ENCODE results near the gene INSRR. TPM values are rescaled to one million over a fixed set of nuclear protein-coding genes. Genes with fewer than 3 reads are reported as not detected.

The INSRR gene
- total RNA-seq, 1 donor from 2014 or later: 0.41 TPM

GRCh38 chr1:156896490-156897033 is 37.6 kb upstream of the INSRR start:
- peaks cover 95% of the 10 kb centered on the region for H3K4me1 ChIP-seq
- no peaks in the 10 kb centered on the region for H3K36me3 ChIP-seq
- no peak for DNase-seq
- peak overlapping the region; percentile 72 for H3K4me3 ChIP-seq
- H3K9me3 ChIP-seq (replicated peaks): no peaks in the 10 kb centered on the region
- peaks cover 51% of the 10 kb centered on the region for H3K27me3 ChIP-seq (ENCODE audit: low read depth)
- peak overlapping the region; percentile 94 for H3K27ac ChIP-seq (replicated peaks)
- intact Hi-C loops (cut with micrococcal nuclease): no loop called here
- no peak for TF ChIP-seq CTCF (IDR thresholded peaks at IDR 0.05; ENCODE audit: borderline replicate concordance)

DNA sequence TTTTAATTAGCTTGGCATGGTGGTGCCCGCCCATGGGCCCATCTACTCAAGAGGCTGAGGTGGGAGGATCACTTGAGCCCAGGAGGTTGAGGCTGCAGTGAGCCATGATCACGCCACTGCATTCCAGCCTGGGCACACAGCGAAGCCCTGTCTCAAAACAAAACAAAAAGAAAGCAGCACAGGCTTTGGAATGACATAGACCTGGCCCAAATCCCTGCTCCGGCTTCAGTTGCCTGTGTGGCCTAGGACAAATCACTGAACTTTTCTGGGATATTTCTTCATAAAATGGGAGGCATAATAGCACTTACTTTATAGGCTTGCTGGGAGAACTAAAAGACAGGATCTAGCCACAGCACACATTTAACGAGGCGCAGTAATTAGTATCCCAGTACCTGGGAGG is 37.0 kb upstream of the INSRR start:
- Histone ChIP-seq H3K4me3 (peak overlapping the region; percentile 72), H3K27me3 (ENCODE audit: low read depth) (peaks cover 51% of the 10 kb centered on the region), H3K36me3 (no peaks in the 10 kb centered on the region), H3K4me1 (peaks cover 89% of the 10 kb centered on the region), H3K9me3 (replicated peaks) (no peaks in the 10 kb centered on the region), H3K27ac (replicated peaks) (peak overlapping the region; percentile 94)
- no peak for DNase-seq
- intact Hi-C loops (cut with micrococcal nuclease): no loop called here
- no peak for TF ChIP-seq CTCF (IDR thresholded peaks at IDR 0.05; ENCODE audit: borderline replicate concordance)

- H3K4me3 ChIP-seq: peak overlapping the region; percentile 72
- intact Hi-C loops (cut with micrococcal nuclease): no loop called here
- peaks cover 84% of the 10 kb centered on the region for H3K4me1 ChIP-seq
- peak overlapping the region; percentile 94 for H3K27ac ChIP-seq (replicated peaks)
- H3K36me3 ChIP-seq: no peaks in the 10 kb centered on the region
- H3K9me3 ChIP-seq (replicated peaks): no peaks in the 10 kb centered on the region
- DNase-seq: no peak
- TF ChIP-seq CTCF (IDR thresholded peaks at IDR 0.05; ENCODE audit: borderline replicate concordance): no peak
- peaks cover 48% of the 10 kb centered on the region for H3K27me3 ChIP-seq (ENCODE audit: low read depth)
These were observed 36.5 kb upstream of the INSRR start for GRCh38 chr1:156895455-156895812.

DNA sequence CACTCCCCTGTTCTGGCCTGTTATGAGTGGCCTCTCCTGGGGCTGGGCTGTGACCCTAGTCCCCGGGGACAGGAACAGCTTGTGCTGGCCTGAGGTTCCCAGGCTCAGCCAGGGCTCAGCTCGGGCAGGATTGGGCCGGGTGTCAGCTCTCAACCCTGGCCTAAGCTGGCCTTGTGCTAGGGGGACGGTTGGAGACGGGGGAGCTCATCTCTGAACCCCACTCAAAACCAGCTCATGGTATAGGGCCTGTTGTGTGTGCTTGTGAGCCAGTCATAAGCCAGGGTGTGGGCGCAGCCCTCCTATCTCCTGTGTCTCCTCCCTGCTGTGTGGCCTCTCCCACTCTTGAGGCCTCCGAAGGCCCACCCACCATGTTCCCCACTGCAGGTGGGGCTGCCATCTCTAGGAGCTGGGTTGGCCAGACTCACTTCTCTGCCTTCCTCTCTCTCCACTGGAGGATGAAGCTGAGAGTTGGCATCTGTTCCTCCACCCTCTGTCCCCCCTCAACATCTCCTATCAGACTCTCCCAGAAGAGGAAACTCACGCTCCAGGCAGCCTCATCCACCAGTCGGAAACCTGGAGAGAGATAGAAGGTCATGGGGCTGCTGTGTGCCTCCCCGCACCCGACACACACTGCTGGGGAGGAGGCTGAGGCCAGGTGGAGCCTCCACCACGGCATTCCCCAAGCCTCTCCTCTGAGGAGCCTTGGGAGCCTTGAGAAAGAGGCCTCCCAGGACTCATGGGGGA is 36.0 kb upstream of the INSRR start:
- intact Hi-C loops (cut with micrococcal nuclease): no loop called here
- Histone ChIP-seq H3K4me3 (peak overlapping the region; percentile 72), H3K9me3 (replicated peaks) (no peaks in the 10 kb centered on the region), H3K4me1 (peaks cover 78% of the 10 kb centered on the region), H3K36me3 (no peaks in the 10 kb centered on the region), H3K27ac (replicated peaks) (peak overlapping the region; percentile 94), H3K27me3 (ENCODE audit: low read depth) (peaks cover 46% of the 10 kb centered on the region)
- TF ChIP-seq CTCF (IDR thresholded peaks at IDR 0.05; ENCODE audit: borderline replicate concordance): no peak
- peak; percentile 72 for DNase-seq

DNA sequence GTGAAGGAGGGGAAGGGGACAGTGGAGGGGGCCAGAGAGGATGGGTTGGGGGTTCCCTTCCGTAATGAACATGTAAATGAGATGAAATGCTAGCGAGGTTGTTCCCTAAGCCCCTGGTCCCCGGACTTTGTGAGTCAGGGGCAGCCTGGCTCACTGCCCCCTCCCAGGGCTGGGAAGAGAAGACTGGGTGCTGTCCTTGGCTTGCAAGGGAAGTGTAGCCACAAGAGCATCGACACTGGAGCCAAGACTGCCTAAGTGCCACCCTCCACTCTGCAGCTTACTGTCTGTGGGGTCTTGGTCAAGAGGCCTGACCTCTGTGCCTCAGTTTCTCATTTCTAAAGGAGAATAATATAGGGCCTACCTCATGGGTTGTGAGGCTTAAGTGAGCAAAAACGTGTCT is 35.1 kb upstream of the INSRR start:
- peaks cover 39% of the 10 kb centered on the region for H3K27me3 ChIP-seq (ENCODE audit: low read depth)
- no peaks in the 10 kb centered on the region for H3K36me3 ChIP-seq
- H3K9me3 ChIP-seq (replicated peaks): no peaks in the 10 kb centered on the region
- intact Hi-C loops (cut with micrococcal nuclease): no loop called here
- peak overlapping the region; percentile 94 for H3K27ac ChIP-seq (replicated peaks)
- TF ChIP-seq CTCF (IDR thresholded peaks at IDR 0.05; ENCODE audit: borderline replicate concordance): no peak
- no peak for DNase-seq
- peak overlapping the region; percentile 72 for H3K4me3 ChIP-seq
- peaks cover 70% of the 10 kb centered on the region for H3K4me1 ChIP-seq
